Measurements from ENCODE around the gene MBOAT2. TPM values are rescaled to one million over a fixed set of nuclear protein-coding genes. Genes with fewer than 3 reads are reported as not detected.

The MBOAT2 gene
- total and polyA plus RNA-seq, 2 experiments from 2014 or later: 15.9 to 22.7 TPM

DNA sequence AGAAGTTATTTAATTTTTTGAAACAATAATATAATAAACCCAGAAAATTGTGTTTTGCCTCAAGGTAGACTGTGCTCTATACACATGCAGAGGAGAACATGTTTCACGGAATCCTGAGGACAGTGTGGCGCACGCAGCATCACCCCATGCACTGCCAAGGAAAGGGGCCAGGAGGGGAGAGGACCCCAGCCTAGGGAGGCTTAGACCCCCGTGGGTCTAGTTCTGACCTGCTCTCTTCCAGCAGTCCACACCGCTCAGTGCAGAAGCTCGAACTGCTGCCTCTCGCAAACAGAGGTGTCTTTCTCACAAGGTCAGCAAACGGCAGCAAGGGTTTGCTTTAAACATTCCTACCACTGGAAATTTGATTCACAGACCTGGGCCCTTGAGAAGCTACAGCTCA, 114.5 kb downstream of the MBOAT2 start (continued):
- TF ChIP-seq, protein P1, sequence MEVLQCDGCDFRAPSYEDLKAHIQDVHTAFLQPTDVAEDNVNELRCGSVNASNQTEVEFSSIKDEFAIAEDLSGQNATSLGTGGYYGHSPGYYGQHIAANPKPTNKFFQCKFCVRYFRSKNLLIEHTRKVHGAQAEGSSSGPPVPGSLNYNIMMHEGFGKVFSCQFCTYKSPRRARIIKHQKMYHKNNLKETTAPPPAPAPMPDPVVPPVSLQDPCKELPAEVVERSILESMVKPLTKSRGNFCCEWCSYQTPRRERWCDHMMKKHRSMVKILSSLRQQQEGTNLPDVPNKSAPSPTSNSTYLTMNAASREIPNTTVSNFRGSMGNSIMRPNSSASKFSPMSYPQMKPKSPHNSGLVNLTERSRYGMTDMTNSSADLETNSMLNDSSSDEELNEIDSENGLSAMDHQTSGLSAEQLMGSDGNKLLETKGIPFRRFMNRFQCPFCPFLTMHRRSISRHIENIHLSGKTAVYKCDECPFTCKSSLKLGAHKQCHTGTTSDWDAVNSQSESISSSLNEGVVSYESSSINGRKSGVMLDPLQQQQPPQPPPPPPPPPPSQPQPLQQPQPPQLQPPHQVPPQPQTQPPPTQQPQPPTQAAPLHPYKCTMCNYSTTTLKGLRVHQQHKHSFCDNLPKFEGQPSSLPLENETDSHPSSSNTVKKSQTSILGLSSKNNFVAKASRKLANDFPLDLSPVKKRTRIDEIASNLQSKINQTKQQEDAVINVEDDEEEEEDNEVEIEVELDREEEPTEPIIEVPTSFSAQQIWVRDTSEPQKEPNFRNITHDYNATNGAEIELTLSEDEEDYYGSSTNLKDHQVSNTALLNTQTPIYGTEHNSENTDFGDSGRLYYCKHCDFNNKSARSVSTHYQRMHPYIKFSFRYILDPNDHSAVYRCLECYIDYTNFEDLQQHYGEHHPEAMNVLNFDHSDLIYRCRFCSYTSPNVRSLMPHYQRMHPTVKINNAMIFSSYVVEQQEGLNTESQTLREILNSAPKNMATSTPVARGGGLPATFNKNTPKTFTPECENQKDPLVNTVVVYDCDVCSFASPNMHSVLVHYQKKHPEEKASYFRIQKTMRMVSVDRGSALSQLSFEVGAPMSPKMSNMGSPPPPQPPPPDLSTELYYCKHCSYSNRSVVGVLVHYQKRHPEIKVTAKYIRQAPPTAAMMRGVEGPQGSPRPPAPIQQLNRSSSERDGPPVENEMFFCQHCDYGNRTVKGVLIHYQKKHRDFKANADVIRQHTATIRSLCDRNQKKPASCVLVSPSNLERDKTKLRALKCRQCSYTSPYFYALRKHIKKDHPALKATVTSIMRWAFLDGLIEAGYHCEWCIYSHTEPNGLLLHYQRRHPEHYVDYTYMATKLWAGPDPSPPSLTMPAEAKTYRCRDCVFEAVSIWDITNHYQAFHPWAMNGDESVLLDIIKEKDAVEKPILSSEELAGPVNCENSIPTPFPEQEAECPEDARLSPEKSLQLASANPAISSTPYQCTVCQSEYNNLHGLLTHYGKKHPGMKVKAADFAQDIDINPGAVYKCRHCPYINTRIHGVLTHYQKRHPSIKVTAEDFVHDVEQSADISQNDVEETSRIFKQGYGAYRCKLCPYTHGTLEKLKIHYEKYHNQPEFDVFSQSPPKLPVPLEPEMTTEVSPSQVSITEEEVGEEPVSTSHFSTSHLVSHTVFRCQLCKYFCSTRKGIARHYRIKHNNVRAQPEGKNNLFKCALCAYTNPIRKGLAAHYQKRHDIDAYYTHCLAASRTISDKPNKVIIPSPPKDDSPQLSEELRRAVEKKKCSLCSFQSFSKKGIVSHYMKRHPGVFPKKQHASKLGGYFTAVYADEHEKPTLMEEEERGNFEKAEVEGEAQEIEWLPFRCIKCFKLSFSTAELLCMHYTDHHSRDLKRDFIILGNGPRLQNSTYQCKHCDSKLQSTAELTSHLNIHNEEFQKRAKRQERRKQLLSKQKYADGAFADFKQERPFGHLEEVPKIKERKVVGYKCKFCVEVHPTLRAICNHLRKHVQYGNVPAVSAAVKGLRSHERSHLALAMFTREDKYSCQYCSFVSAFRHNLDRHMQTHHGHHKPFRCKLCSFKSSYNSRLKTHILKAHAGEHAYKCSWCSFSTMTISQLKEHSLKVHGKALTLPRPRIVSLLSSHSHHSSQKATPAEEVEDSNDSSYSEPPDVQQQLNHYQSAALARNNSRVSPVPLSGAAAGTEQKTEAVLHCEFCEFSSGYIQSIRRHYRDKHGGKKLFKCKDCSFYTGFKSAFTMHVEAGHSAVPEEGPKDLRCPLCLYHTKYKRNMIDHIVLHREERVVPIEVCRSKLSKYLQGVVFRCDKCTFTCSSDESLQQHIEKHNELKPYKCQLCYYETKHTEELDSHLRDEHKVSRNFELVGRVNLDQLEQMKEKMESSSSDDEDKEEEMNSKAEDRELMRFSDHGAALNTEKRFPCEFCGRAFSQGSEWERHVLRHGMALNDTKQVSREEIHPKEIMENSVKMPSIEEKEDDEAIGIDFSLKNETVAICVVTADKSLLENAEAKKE (CRISPR knock-in tag; IDR thresholded peaks at IDR 0.05): no peak
- TF ChIP-seq JUNB (IDR thresholded peaks at IDR 0.05; ENCODE audit: unreplicated experiment) (no peak), CREB1 (CRISPR knock-in tag; IDR thresholded peaks at IDR 0.05; ENCODE audit: low read depth) (no peak)

DNA sequence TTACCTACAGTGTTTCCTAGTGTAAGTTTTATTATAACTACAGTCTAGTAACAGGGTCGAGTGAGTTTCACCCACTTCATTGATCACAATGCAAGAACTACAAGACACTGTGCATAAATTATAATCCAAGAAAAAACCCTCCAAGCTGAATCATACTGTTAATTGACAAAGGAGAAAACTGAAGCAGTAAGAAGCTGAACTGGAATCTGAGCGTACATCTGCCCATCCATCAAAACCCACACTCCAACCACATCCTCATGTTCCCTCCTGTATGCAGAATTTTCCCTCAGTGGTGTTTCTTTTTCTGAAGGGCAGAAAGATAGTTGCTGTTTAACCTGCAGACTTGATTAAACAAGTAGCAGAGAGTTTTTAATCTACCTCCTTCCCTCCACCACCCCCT, 116.6 kb downstream of the MBOAT2 start:
- no peak overlapping the region for H2AFZ ChIP-seq
- no peak for DNase-seq (ENCODE audit: low spot score)
- Mint-ChIP-seq H3K27ac (no peak overlapping the region), H3K27me3 (ENCODE audit: insufficient read depth, low read depth, poor library complexity) (peaks cover 1% of the 10 kb centered on the region), H3K4me1 (peaks cover 26% of the 10 kb centered on the region), H3K36me3 (ENCODE audit: low read depth) (no peaks in the 10 kb centered on the region), H3K9me3 (no peaks in the 10 kb centered on the region), H3K4me3 (no peak overlapping the region; the same call in 2 of the 3 replicates)
- no peaks in the 10 kb centered on the region for H3K36me3 ChIP-seq (ENCODE audit: insufficient read depth)
- ATAC-seq: no peak
- no peaks in the 10 kb centered on the region for H3K27me3 ChIP-seq (ENCODE audit: insufficient read depth)
- H3K27ac ChIP-seq (ENCODE audit: low read depth): no peak overlapping the region
- no peaks in the 10 kb centered on the region for H4K20me1 ChIP-seq (replicated peaks; ENCODE audit: insufficient read depth)
- H3K4me1 ChIP-seq (ENCODE audit: insufficient read depth): no peaks in the 10 kb centered on the region
- no peak for TF ChIP-seq CREB1 (CRISPR knock-in tag; IDR thresholded peaks at IDR 0.05; ENCODE audit: low read depth)
- TF ChIP-seq NANOG (IDR thresholded peaks at IDR 0.05; ENCODE audit: borderline replicate concordance): no peak
- no peak for TF ChIP-seq STAT1 (IDR thresholded peaks at IDR 0.05; ENCODE audit: unreplicated experiment)
- TF ChIP-seq, protein P2, sequence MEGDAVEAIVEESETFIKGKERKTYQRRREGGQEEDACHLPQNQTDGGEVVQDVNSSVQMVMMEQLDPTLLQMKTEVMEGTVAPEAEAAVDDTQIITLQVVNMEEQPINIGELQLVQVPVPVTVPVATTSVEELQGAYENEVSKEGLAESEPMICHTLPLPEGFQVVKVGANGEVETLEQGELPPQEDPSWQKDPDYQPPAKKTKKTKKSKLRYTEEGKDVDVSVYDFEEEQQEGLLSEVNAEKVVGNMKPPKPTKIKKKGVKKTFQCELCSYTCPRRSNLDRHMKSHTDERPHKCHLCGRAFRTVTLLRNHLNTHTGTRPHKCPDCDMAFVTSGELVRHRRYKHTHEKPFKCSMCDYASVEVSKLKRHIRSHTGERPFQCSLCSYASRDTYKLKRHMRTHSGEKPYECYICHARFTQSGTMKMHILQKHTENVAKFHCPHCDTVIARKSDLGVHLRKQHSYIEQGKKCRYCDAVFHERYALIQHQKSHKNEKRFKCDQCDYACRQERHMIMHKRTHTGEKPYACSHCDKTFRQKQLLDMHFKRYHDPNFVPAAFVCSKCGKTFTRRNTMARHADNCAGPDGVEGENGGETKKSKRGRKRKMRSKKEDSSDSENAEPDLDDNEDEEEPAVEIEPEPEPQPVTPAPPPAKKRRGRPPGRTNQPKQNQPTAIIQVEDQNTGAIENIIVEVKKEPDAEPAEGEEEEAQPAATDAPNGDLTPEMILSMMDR (conservative IDR thresholded peaks at IDR 0.05; ENCODE audit: low read depth in 2 of 2): no peak
- TF ChIP-seq, protein P3, sequence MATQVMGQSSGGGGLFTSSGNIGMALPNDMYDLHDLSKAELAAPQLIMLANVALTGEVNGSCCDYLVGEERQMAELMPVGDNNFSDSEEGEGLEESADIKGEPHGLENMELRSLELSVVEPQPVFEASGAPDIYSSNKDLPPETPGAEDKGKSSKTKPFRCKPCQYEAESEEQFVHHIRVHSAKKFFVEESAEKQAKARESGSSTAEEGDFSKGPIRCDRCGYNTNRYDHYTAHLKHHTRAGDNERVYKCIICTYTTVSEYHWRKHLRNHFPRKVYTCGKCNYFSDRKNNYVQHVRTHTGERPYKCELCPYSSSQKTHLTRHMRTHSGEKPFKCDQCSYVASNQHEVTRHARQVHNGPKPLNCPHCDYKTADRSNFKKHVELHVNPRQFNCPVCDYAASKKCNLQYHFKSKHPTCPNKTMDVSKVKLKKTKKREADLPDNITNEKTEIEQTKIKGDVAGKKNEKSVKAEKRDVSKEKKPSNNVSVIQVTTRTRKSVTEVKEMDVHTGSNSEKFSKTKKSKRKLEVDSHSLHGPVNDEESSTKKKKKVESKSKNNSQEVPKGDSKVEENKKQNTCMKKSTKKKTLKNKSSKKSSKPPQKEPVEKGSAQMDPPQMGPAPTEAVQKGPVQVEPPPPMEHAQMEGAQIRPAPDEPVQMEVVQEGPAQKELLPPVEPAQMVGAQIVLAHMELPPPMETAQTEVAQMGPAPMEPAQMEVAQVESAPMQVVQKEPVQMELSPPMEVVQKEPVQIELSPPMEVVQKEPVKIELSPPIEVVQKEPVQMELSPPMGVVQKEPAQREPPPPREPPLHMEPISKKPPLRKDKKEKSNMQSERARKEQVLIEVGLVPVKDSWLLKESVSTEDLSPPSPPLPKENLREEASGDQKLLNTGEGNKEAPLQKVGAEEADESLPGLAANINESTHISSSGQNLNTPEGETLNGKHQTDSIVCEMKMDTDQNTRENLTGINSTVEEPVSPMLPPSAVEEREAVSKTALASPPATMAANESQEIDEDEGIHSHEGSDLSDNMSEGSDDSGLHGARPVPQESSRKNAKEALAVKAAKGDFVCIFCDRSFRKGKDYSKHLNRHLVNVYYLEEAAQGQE (IDR thresholded peaks at IDR 0.05; ENCODE audit: unreplicated experiment): no peak
- H3F3A ChIP-seq (replicated peaks; ENCODE audit: low read depth): no peaks in the 10 kb centered on the region
- no peaks in the 10 kb centered on the region for H3K79me2 ChIP-seq (replicated peaks; ENCODE audit: insufficient read depth)
- no peak overlapping the region for H3K4me3 ChIP-seq
- H3K4me2 ChIP-seq: no peak overlapping the region
- H3K9me2 ChIP-seq (ENCODE audit: insufficient read depth): no peaks in the 10 kb centered on the region

Data from GM23338 (cell line).